AG20443 (cell line): ENCODE measurements around the gene IAPP.
"Not testable (repeated sequence)": the region's sequence is repeated elsewhere in the genome, so short reads cannot be mapped to it uniquely, and the experiment has no call there.

Experiments used
- DNase-seq: peaks from one replicate; pipeline ENCODE4 v3.0.0; 2012; ENCODE audit warnings: low spot score, mixed read lengths

Gene IAPP

GRCh38 chr12:21381320-21381719 lies 8.6 kb downstream of the IAPP start:
- DNase-seq = not testable (repeated sequence)

GRCh38 chr12:21384261-21384660 lies 11.6 kb downstream of the IAPP start:
- no peak for DNase-seq

- DNase-seq = no peak
These were observed 14.5 kb downstream of the IAPP start for GRCh38 chr12:21387174-21387573.

- no peak for DNase-seq
These were observed 19.7 kb downstream of the IAPP start for GRCh38 chr12:21392384-21392783.

- not testable (repeated sequence) for DNase-seq
These were observed 22.3 kb downstream of the IAPP start for GRCh38 chr12:21394828-21395626.

- no peak for DNase-seq
These were observed 40.9 kb downstream of the IAPP start for GRCh38 chr12:21413369-21414277.

- no peak for DNase-seq
These were observed 43.9 kb downstream of the IAPP start for GRCh38 chr12:21416511-21417121.

- DNase-seq = not testable (repeated sequence)
These were observed 45.7 kb downstream of the IAPP start for GRCh38 chr12:21418398-21418797.

GRCh38 chr12:21419009-21419699 lies 46.5 kb downstream of the IAPP start:
- not testable (repeated sequence) for DNase-seq

GRCh38 chr12:21428241-21428640 lies 55.5 kb downstream of the IAPP start:
- peak; percentile 18 for DNase-seq
